Panc1 (cell line): ENCODE data around the gene FEN1.

Experiments used
- POLR2AphosphoS5 ChIP-seq: IDR thresholded peaks from 2 replicates; pipeline ENCODE4 v1.6.1; 2012; ENCODE audit warnings: mild to moderate bottlenecking, low read depth, low read length, moderate library complexity
- TF ChIP-seq, protein P1 (sequence below), 2 experiments: IDR thresholded peaks; 2 replicates each; pipeline ENCODE4 v1.6.1; 2011 to 2012; ENCODE audit warnings: low read depth in 2 of 2, control low read depth in 1 of 2, low read length in 1 of 2, mild to moderate bottlenecking in 1 of 2, moderate library complexity in 1 of 2; ENCODE audit not compliant: insufficient read depth in 1 of 2

DNA sequence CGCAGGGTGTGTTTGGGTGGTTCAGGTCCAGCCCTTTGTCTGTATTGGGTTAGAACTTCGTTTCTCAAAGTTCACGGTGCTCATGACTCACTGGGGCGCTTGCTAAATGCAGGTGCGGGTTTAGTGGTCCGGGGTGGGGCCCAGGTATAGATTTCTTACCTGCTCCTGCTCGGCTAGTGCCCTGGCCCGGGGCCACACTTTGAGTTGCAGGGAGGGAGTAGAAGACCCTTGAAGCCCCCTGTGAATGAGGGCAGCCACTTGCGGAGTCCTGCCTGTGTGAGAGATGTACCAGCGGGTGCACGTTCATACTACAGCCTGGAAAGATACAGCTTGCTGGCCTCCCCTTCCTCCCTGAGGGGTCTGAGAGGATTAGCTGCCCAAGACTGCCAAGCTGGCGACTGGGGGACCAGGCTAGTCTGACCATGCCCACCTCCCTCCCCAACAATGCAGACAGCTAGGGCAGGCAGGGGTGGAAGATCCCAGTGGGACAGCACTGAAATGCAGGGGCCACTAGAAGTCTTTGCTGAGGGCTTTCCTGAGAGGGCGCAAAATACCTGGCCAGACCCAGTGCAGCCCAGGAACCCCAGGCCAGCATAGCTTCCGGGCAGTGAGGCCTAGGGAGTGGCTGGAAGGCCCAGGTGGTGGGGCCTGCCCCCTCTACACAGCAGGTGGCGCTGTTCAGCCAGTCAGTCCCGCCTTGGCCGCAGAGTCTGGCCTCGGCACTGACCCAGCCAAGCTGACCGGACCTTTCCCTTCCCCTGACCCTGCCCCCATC is 45.3 kb upstream of the FEN1 start:
- TF ChIP-seq POLR2AphosphoS5: no peak
- TF ChIP-seq, protein P1, sequence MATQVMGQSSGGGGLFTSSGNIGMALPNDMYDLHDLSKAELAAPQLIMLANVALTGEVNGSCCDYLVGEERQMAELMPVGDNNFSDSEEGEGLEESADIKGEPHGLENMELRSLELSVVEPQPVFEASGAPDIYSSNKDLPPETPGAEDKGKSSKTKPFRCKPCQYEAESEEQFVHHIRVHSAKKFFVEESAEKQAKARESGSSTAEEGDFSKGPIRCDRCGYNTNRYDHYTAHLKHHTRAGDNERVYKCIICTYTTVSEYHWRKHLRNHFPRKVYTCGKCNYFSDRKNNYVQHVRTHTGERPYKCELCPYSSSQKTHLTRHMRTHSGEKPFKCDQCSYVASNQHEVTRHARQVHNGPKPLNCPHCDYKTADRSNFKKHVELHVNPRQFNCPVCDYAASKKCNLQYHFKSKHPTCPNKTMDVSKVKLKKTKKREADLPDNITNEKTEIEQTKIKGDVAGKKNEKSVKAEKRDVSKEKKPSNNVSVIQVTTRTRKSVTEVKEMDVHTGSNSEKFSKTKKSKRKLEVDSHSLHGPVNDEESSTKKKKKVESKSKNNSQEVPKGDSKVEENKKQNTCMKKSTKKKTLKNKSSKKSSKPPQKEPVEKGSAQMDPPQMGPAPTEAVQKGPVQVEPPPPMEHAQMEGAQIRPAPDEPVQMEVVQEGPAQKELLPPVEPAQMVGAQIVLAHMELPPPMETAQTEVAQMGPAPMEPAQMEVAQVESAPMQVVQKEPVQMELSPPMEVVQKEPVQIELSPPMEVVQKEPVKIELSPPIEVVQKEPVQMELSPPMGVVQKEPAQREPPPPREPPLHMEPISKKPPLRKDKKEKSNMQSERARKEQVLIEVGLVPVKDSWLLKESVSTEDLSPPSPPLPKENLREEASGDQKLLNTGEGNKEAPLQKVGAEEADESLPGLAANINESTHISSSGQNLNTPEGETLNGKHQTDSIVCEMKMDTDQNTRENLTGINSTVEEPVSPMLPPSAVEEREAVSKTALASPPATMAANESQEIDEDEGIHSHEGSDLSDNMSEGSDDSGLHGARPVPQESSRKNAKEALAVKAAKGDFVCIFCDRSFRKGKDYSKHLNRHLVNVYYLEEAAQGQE (IDR thresholded peaks at IDR 0.05; ENCODE audit: insufficient read depth in 1 of 2, low read depth in 2 of 2, low read length in 1 of 2): no peak
